ENCODE results near the gene PABPN1. TPM values are rescaled to one million over a fixed set of nuclear protein-coding genes. Genes with fewer than 3 reads are reported as not detected.

The PABPN1 gene, protein sequence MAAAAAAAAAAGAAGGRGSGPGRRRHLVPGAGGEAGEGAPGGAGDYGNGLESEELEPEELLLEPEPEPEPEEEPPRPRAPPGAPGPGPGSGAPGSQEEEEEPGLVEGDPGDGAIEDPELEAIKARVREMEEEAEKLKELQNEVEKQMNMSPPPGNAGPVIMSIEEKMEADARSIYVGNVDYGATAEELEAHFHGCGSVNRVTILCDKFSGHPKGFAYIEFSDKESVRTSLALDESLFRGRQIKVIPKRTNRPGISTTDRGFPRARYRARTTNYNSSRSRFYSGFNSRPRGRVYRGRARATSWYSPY
- 138 to 165 TPM (median 160 TPM) in 5 replicates for total RNA-seq (2022; extraction: Qiagen RNA extraction; ENCODE audit: low read depth)

GRCh38 chr14:23320584-23321571 lies at the start of gene PABPN1:
PABPN1 (plus strand) TSS chr14:23321457; CDS start chr14:23321470, 13 bp downstream.

DNA sequence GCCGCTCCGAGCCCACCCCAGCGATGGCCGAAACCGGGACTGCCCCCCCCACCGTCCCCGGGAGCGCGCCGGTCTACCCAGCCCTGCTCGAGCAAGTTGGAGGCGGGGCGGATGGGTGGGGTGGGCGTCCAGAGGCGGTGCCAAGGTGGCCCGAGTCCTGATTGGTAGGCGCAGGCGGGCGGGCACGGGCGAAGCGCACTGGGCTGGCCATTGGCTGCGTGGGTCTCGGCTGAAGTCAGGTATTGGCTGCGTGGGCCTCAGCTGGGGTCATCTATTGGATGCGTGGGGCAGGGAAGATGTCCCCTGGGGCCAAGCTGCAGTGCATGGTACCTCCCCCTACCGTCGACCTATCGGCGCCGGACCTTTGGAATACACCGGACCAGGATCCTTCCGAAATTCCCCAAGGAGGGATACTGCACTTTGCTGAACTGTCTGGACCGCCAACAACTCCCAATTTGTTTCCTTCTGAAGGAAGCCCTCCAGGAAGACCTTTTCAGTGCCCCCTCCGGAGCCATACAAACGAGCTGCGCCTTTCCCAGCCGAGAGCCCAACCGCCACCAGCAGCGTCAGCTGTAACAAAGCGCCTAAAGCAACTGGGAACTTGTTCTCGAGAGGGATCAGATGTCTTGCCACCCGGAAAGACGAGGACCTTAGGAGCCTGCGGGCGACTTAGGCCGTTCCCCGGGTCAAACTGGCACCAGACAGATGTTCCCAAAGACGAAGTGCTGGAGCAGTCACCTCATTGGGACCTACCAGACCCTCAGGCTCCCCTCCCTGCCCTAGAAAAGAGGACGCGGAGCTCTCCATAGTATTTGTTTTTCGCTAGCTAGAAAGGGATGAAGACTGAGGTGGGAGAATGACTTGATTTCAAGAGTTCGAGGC lies 35.0 kb upstream of the PABPN1 start, which contains the start of gene HOMEZ:
HOMEZ (minus strand) TSS at position 113 of the 882 bp plus-strand sequence. CDS start 180 bp downstream, outside the sequence.

DNA sequence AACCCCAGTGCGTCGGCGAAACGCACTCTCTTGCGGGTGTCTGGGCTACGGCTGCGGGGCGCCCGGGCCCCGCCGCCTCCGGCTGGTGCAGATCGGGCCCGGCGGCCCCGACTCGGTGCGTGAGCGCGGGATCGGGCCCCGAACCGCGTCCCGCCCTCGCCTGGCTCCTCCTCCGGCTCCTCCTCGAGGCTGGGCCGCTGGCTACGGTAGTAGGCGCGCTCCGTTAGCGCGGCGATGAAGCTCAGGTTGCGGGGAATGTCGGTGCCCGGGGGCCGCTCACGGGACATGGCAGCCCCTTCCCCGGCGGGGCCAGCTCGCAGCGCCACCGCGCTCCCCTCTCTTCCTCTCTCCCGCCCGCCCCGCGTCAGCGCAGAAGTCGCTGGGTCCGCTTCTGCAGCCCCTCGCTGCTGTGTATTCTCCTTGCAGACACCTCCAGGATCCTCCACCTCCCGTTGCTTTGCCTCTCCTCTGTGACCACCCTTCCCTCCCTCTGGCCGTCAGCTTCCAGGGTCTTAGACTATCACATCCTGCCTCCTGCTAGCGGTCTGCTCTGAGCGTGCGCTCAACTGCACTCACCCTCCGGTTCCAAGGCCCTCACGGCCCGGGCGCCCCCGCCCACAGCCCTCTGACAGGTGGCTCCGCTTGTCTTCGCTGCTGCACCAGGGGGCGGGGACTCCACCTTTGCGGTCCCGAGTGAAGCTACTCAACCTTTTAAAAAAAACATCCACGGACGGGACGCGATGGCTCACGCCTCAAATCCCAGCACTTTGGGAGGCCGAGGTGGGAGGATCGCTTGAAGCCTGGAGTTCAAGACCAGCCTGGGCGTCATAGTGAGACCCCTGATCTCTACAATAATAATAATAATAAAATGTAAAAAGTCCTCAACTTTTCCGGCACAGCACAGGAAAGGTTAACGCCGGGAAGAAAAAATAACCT lies 18.7 kb upstream of the PABPN1 start, which contains the start of gene PPP1R3E:
PPP1R3E (minus strand) TSS at position 570 of the 936 bp plus-strand sequence; CDS start at position 287, 283 bp downstream.

GRCh38 chr14:23306412-23307145 lies 14.7 kb upstream of the PABPN1 start, which contains the start of gene BCL2L2:
BCL2L2 (plus strand) TSS chr14:23306833; CDS start chr14:23307768, 935 bp downstream.

GRCh38 chr14:23352506-23353432 lies 31.5 kb downstream of the PABPN1 start, which contains the start of gene SLC22A17:
SLC22A17 (minus strand) TSS chr14:23352887.

DNA sequence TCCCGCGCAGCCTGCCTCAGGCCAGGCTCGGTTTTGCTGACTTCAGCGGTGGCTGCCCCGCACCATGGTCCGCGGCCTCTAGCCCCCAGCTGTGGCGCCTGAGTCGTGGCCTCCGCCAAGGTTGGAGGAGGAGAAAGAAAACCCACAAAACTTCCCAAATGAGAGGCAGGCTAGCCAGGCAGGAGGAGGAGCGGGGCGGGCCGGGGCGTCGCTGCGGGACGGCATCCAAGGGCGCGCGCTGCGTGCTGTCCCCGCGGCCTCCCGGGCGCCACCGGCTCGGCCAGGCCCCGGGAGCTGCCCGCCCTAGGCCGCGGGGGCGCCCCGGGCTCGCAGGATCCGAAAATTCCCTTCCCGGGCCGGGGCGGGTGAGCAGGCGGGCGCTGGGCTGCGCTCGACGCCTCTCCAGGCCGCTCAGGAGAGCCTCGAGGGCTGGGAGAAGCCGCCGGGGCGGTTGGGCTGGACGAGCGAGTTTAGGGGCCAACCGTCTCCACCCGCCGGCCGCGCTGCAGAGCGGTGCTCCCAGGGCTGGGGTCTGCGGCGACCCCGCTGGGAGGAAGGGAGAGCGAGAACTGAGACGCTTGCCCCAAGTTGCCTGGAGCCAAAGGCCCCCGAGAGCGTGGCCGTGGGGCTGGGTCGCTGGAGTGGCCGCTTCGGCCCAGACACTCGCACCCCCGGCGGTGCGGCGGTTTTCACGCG lies 43.9 kb downstream of the PABPN1 start, which contains the start of gene EFS:
EFS (minus strand) TSS at position 137 of the 696 bp plus-strand sequence. CDS start 147 bp downstream, outside the sequence.

GRCh38 chr14:23372509-23372908 lies 51.3 kb downstream of the PABPN1 start, which contains the start of gene IL25:
IL25 (plus strand) TSS chr14:23372809.

Other genes with a start within 250 kb of the PABPN1 start
- 101 to 111 TPM (median 107 TPM) in 5 replicates for gene ACIN1, start 226.3 kb upstream of the PABPN1 start, total RNA-seq (2022; extraction: Qiagen RNA extraction; ENCODE audit: low read depth)
- 84.6 to 107 TPM (median 101 TPM) in 5 replicates for gene C14orf119, start 226.0 kb upstream of the PABPN1 start, total RNA-seq (2022; extraction: Qiagen RNA extraction; ENCODE audit: low read depth)
- not detected in 5 replicates for gene CIROP, start 216.5 kb upstream of the PABPN1 start, total RNA-seq (2022; extraction: Qiagen RNA extraction; ENCODE audit: low read depth)
- 0.12 TPM in 1 of 5 replicates, not detected in the others for gene CEBPE, start 202.2 kb upstream of the PABPN1 start, total RNA-seq (2022; extraction: Qiagen RNA extraction; ENCODE audit: low read depth)
- gene SLC7A8, start 137.8 kb upstream of the PABPN1 start, total RNA-seq (2022; extraction: Qiagen RNA extraction; ENCODE audit: low read depth) = 0.73 to 1.9 TPM (median 1.4 TPM) in 5 replicates
- gene RNF212B, start 83.5 kb upstream of the PABPN1 start, total RNA-seq (2022; extraction: Qiagen RNA extraction; ENCODE audit: low read depth) = not detected in 5 replicates
- 5.7 to 9.9 TPM (median 9.2 TPM) in 5 replicates for gene HOMEZ, start 35.3 kb upstream of the PABPN1 start, total RNA-seq (2022; extraction: Qiagen RNA extraction; ENCODE audit: low read depth)
- gene PPP1R3E, start 18.6 kb upstream of the PABPN1 start, total RNA-seq (2022; extraction: Qiagen RNA extraction; ENCODE audit: low read depth) = 3.0 to 5.3 TPM (median 3.6 TPM) in 5 replicates
- 15.2 to 23.4 TPM (median 20.0 TPM) in 5 replicates for gene BCL2L2, start 14.6 kb upstream of the PABPN1 start, total RNA-seq (2022; extraction: Qiagen RNA extraction; ENCODE audit: low read depth)
- gene SLC22A17, start 31.4 kb downstream of the PABPN1 start, total RNA-seq (2022; extraction: Qiagen RNA extraction; ENCODE audit: low read depth) = 5.4 to 8.1 TPM (median 6.9 TPM) in 5 replicates
- gene EFS, start 43.7 kb downstream of the PABPN1 start, total RNA-seq (2022; extraction: Qiagen RNA extraction; ENCODE audit: low read depth) = not detected in 5 replicates
- not detected in 5 replicates for gene IL25, start 51.4 kb downstream of the PABPN1 start, total RNA-seq (2022; extraction: Qiagen RNA extraction; ENCODE audit: low read depth)
- gene CMTM5, start 55.6 kb downstream of the PABPN1 start, total RNA-seq (2022; extraction: Qiagen RNA extraction; ENCODE audit: low read depth) = not detected in 5 replicates
- 0.02 TPM in 1 of 5 replicates, not detected in the others for gene MYH6, start 86.8 kb downstream of the PABPN1 start, total RNA-seq (2022; extraction: Qiagen RNA extraction; ENCODE audit: low read depth)
- gene MYH7, start 114.2 kb downstream of the PABPN1 start, total RNA-seq (2022; extraction: Qiagen RNA extraction; ENCODE audit: low read depth) = not detected in 5 replicates
- gene NGDN, start 148.2 kb downstream of the PABPN1 start, total RNA-seq (2022; extraction: Qiagen RNA extraction; ENCODE audit: low read depth) = 54.4 to 73.7 TPM (median 65.0 TPM) in 5 replicates
- gene ZFHX2, start 230.3 kb downstream of the PABPN1 start, total RNA-seq (2022; extraction: Qiagen RNA extraction; ENCODE audit: low read depth) = 0.85 to 1.8 TPM (median 1.3 TPM) in 5 replicates
- gene THTPA, start 234.8 kb downstream of the PABPN1 start, total RNA-seq (2022; extraction: Qiagen RNA extraction; ENCODE audit: low read depth) = 11.9 to 15.2 TPM (median 15.0 TPM) in 5 replicates
- gene AP1G2, start 246.3 kb downstream of the PABPN1 start, total RNA-seq (2022; extraction: Qiagen RNA extraction; ENCODE audit: low read depth) = 34.0 to 61.8 TPM (median 48.7 TPM) in 5 replicates